Endothelial cell of umbilical vein (primary cell): ENCODE measurements around the gene BCAR1.

Source experiments
- CTCF ChIP-seq, 2 donors: IDR thresholded peaks; 1 replicate in 1 of 2; 2 replicates in 1 of 2; pipeline ENCODE4 v1.5.1; 2011; ENCODE audit warnings: low read length in 2 of 2, mild to moderate bottlenecking in 2 of 2, moderate library complexity in 2 of 2, control low read depth in 1 of 2, inconsistent platforms in 1 of 2, low read depth in 1 of 2; ENCODE audit not compliant: insufficient read depth in 1 of 2; ENCODE audit errors: extremely low read depth in 1 of 2
- EZH2 ChIP-seq: IDR thresholded peaks from 2 replicates; pipeline ENCODE4 v1.6.1; 2012; ENCODE audit warnings: borderline replicate concordance, low read depth, mild to moderate bottlenecking, moderate library complexity, low read length, inconsistent platforms; ENCODE audit not compliant: severe bottlenecking
- FOS ChIP-seq: IDR thresholded peaks from 2 replicates; pipeline ENCODE4 v1.6.1; 2011; ENCODE audit warnings: mild to moderate bottlenecking, low read length, moderate library complexity, borderline replicate concordance; ENCODE audit not compliant: insufficient read depth
- GATA2 ChIP-seq: IDR thresholded peaks from 2 replicates; pipeline ENCODE4 v1.7.0; 2011; ENCODE audit warnings: low read depth, mild to moderate bottlenecking, moderate library complexity, mixed read lengths, low read length; ENCODE audit not compliant: insufficient read length, insufficient read depth
- JUN ChIP-seq: IDR thresholded peaks from 2 replicates; pipeline ENCODE4 v1.6.1; 2011; ENCODE audit warnings: borderline replicate concordance, low read depth; ENCODE audit not compliant: insufficient read length, insufficient read depth
- MAX ChIP-seq: IDR thresholded peaks from 2 replicates; pipeline ENCODE4 v1.6.1; 2011; ENCODE audit not compliant: insufficient read depth, insufficient read length
- MYC ChIP-seq: IDR thresholded peaks from one replicate; pipeline ENCODE4 v1.6.1; 2011; ENCODE audit warnings: mild to moderate bottlenecking, low read depth, low read length

- TF ChIP-seq MYC (no peak), MAX (no peak), GATA2 (no peak), CTCF (IDR thresholded peaks at IDR 0.05; ENCODE audit: extremely low read depth in 1 of 2, insufficient read depth in 1 of 2, low read depth in 1 of 2, low read length in 2 of 2) (no peak), EZH2 (no peak), JUN (no peak), FOS (no peak)
These were observed 37.2 kb upstream of the BCAR1 start for GRCh38 chr16:75288596-75289120.
